Gastrocnemius medialis (tissue), 4 donors: ENCODE measurements around the gene TBC1D10A. TPM values are rescaled to one million over a fixed set of nuclear protein-coding genes. Genes with fewer than 3 reads are reported as not detected.

Experiments used
- ATAC-seq, 2 donors: fragments of 150-250 bp; one replicate each; pipeline ENCODE4 v1.9.1; 2016
- DNase-seq, 2 donors: peaks; one replicate each; pipeline ENCODE4 v3.0.0-alpha.2; 2019
- H3K27ac ChIP-seq, 4 donors: fragments of 200-600 bp; sonication (generic); 1 replicate in 1 of 4; 2 replicates in 3 of 4; pipeline ENCODE4 v1.5.1; 2016 to 2018; ENCODE audit warnings: mild to moderate bottlenecking in 2 of 4, moderate library complexity in 1 of 4
- H3K27me3 ChIP-seq, 3 donors: fragments of 200-600 bp; sonication (generic) in 2 of 3; 1 replicate in 1 of 3; 2 replicates in 2 of 3; pipeline versions ENCODE4 v1.5.1 to v1.6.0; 2016 to 2019; ENCODE audit warnings: mild to moderate bottlenecking in 1 of 3, moderate library complexity in 1 of 3
- H3K36me3 ChIP-seq, 2 donors: fragments of 200-600 bp; sonication (generic) in 1 of 2; one replicate each; pipeline ENCODE4 v1.5.1; 2017 to 2018
- H3K4me1 ChIP-seq, 2 donors: fragments of 200-600 bp; sonication (generic) in 1 of 2; one replicate each; pipeline ENCODE4 v1.5.1; 2016 to 2017; ENCODE audit warnings: mild to moderate bottlenecking in 2 of 2
- H3K4me3 ChIP-seq, 4 donors: fragments of 200-600 bp; sonication (generic) in 3 of 4; 1 replicate in 1 of 4; 2 replicates in 3 of 4; pipeline ENCODE4 v1.5.1; 2016 to 2019; ENCODE audit warnings: mild to moderate bottlenecking in 2 of 4
- H3K9me3 ChIP-seq, 3 donors: fragments of 200-600 bp; sonication (generic) in 2 of 3; 1 replicate in 1 of 3; 2 replicates in 2 of 3; pipeline ENCODE4 v1.5.1; 2016 to 2019
- CTCF ChIP-seq, 5 experiments: fragments of 450-650 bp in 3 of 5; fragments of 200-600 bp in 2 of 5; sonication (generic) in 2 of 5; IDR thresholded peaks in 4 of 5; conservative IDR thresholded peaks in 1 of 5; 1 replicate in 4 of 5; 2 replicates in 1 of 5; pipeline ENCODE4 v1.5.1; 2016 to 2019; ENCODE audit warnings: antibody characterized with exemption in 5 of 5, mild to moderate bottlenecking in 3 of 5, moderate library complexity in 3 of 5
- POLR2A ChIP-seq, 2 donors: fragments of 450-650 bp; IDR thresholded peaks; one replicate each; pipeline ENCODE4 v1.6.1; 2017; ENCODE audit warnings: antibody characterized with exemption in 2 of 2, mild to moderate bottlenecking in 2 of 2, moderate library complexity in 2 of 2
- in situ Hi-C, 4 donors: fragments of 200-750 bp; cut with MboI; loops; one replicate each; pipeline versions ENCODE4 v1.15.0 to v1.8.0; 2017; ENCODE audit warnings: low sequenced_read_pairs in 4 of 4
- intact Hi-C: fragments of 100-400 bp; cut with DNase I; formaldehyde crosslinking; loops from one replicate; pipeline ENCODE4 v1.15.1; 2023; ENCODE audit warnings: low total_unique reads
- total RNA-seq, 4 donors: library from RNA; depleted of rRNA; stranded (reverse); fragments of >200 nt; gene quantifications; one replicate each; pipeline versions ENCODE4 v1.1.0 to v1.2.3, GENCODE V29; 2016

The TBC1D10A gene
- total RNA-seq, 4 donors from 2014 or later, result 4.1 to 9.6 (median 6.2) TPM

GRCh38 chr22:30284666-30285065 is 42.1 kb downstream of the TBC1D10A start:
- intact Hi-C loops, result loop anchor here (10.0 kb wide), 1 partner anchor 200 kb away; no protein-coding TSS in a partner anchor
- H3K9me3 ChIP-seq, result no peaks in the 10 kb centered on the region
- peaks cover 0 to 15% of the 10 kb centered on the region in 2 donors for H3K4me1 ChIP-seq
- no peaks in the 10 kb centered on the region for H3K27me3 ChIP-seq
- DNase-seq (no peak), ATAC-seq (no peak)
- no peaks in the 10 kb centered on the region for H3K36me3 ChIP-seq
- in situ Hi-C loops, result loop anchor here in 3 of 4 donors (5.0 to 10.0 kb wide), 3 partner anchors 100 to 110 kb away; partner anchors contain the start of genes RNF215 (in 1 of the 3) and SEC14L2 (in 1 of the 3)
- no peak for TF ChIP-seq POLR2A (IDR thresholded peaks at IDR 0.05)
- TF ChIP-seq CTCF (IDR thresholded peaks at IDR 0.05 in 4 of 5, conservative IDR thresholded peaks at IDR 0.05 in 1 of 5), result no peak
- H3K27ac ChIP-seq, result no peak overlapping the region
- H3K4me3 ChIP-seq, result no peak overlapping the region

GRCh38 chr22:30284172-30284571 is 42.6 kb downstream of the TBC1D10A start:
- Histone ChIP-seq H3K36me3 (no peaks in the 10 kb centered on the region), H3K4me1 (peaks cover 0 to 15% of the 10 kb centered on the region in 2 donors), H3K27me3 (no peaks in the 10 kb centered on the region), H3K9me3 (no peaks in the 10 kb centered on the region), H3K4me3 (no peak overlapping the region), H3K27ac (no peak overlapping the region)
- in situ Hi-C loops, result loop anchor here in 3 of 4 donors (5.0 to 10.0 kb wide), 3 partner anchors 101 to 111 kb away; partner anchors contain the start of genes RNF215 (in 1 of the 3) and SEC14L2 (in 1 of the 3)
- intact Hi-C loops, result loop anchor here (10.0 kb wide), 1 partner anchor 201 kb away; no protein-coding TSS in a partner anchor
- DNase-seq (no peak), ATAC-seq (no peak)
- no peak for TF ChIP-seq POLR2A (IDR thresholded peaks at IDR 0.05)
- no peak for TF ChIP-seq CTCF (IDR thresholded peaks at IDR 0.05 in 4 of 5, conservative IDR thresholded peaks at IDR 0.05 in 1 of 5)

GRCh38 chr22:30283342-30283741 is 43.4 kb downstream of the TBC1D10A start:
- intact Hi-C loops (loop anchor here (10.0 kb wide), 1 partner anchor 201 kb away; no protein-coding TSS in a partner anchor), in situ Hi-C loops (loop anchor here in 3 of 4 donors (5.0 to 10.0 kb wide), 3 partner anchors 101 to 111 kb away; partner anchors contain the start of genes RNF215 (in 1 of the 3) and SEC14L2 (in 1 of the 3))
- Histone ChIP-seq H3K4me3 (no peak overlapping the region), H3K27me3 (no peaks in the 10 kb centered on the region), H3K4me1 (peaks cover 0 to 8% of the 10 kb centered on the region in 2 donors), H3K27ac (no peak overlapping the region), H3K36me3 (no peaks in the 10 kb centered on the region), H3K9me3 (no peaks in the 10 kb centered on the region)
- no peak for DNase-seq
- no peak for ATAC-seq
- TF ChIP-seq CTCF (IDR thresholded peaks at IDR 0.05 in 4 of 5, conservative IDR thresholded peaks at IDR 0.05 in 1 of 5), result no peak
- no peak for TF ChIP-seq POLR2A (IDR thresholded peaks at IDR 0.05)

- in situ Hi-C loops, result loop anchor here in 3 of 4 donors (5.0 to 10.0 kb wide), 3 partner anchors 102 to 112 kb away; partner anchors contain the start of genes RNF215 (in 1 of the 3) and SEC14L2 (in 1 of the 3)
These were observed 44.1 kb downstream of the TBC1D10A start for GRCh38 chr22:30282616-30283046.

More at GRCh38 chr22:30282616-30283046, 44.1 kb downstream of the TBC1D10A start:
- no peaks in the 10 kb centered on the region for H3K9me3 ChIP-seq
- intact Hi-C loops, result loop anchor here (10.0 kb wide), 1 partner anchor 202 kb away; no protein-coding TSS in a partner anchor
- H3K4me3 ChIP-seq, result no peak overlapping the region
- no peak for TF ChIP-seq POLR2A (IDR thresholded peaks at IDR 0.05)
- TF ChIP-seq CTCF (IDR thresholded peaks at IDR 0.05 in 4 of 5, conservative IDR thresholded peaks at IDR 0.05 in 1 of 5), result no peak
- ATAC-seq (no peak), DNase-seq (no peak)
- no peaks in the 10 kb centered on the region for H3K27me3 ChIP-seq
- H3K4me1 ChIP-seq, result peaks cover 0 to under 1% of the 10 kb centered on the region in 2 donors
- H3K36me3 ChIP-seq, result no peaks in the 10 kb centered on the region
- H3K27ac ChIP-seq, result no peak overlapping the region
